HTERT RPE-1 (cell line): ENCODE measurements around the gene KRTAP8-1.

Experiments used
- in situ Hi-C: fragments of 300-500 bp; cut with MboI; formaldehyde crosslinking; loops from 4 replicates; pipeline ENCODE4 v1.14.3; 2020; ENCODE audit warnings: low sequenced_read_pairs

The KRTAP8-1 gene

DNA sequence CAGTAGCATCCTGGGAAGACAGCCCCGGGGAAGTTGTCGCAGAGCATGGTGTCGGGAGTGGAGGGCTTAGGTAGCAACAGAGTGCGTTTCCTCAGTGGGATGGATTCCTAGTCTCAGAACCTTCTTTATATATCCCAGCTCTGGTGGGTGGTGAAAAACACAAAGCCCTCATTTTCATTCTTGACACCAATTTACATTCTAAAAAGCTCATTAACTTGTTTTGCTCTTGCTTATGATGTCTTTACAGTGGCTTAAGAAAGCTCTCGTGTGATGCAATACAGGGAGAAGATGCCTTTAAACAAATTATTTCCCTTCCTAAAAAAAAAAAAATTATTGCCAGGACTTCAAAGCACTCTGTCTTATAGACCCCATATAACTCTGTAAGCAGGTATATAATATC, at the start of gene KRTAP8-1:
TSS of gene KRTAP8-1 (minus strand) at position 101 of the 400 bp plus-strand sequence. CDS start at position 47, 54 bp downstream.
- in situ Hi-C loops, result no loop called here

DNA sequence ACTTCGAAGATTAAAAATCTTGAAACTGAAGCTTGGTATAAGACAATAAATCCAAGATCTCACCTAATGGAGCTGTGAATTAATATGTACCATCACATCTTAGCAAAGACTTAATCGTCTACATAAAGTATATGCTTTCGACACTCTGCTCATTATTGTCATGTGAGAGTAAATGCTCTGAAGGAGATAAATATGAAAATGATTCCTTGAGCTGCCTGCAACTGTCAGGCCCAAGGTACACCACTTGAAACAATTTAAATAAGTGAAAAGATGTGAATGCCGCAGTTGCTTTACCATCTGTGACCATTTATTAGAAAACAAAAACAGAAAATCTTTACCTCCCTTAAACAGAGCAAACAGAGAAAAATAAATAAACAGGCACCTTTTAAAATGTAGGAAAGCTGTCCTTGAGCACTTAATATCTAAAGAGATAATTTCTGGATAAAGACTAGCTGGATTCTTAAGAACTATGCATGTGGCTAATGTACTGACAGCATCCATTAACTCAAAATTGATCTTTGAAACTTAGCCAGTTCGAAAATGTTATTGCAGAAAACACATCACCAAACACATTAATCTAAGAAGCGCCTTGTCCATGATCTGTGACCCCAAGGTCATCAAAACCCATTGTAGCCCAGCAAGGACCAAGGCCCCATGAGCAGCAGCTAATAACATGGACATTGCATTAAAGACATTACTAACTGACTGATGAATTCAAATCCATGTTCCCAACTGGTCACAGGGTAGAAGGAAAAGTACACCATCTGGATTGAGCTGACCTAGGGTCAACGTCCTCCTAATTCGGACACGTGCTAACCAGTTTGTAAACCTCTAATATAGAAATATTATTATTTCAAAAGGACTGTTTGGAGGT, 34.8 kb upstream of the KRTAP8-1 start:
- in situ Hi-C loops, result no loop called here

DNA sequence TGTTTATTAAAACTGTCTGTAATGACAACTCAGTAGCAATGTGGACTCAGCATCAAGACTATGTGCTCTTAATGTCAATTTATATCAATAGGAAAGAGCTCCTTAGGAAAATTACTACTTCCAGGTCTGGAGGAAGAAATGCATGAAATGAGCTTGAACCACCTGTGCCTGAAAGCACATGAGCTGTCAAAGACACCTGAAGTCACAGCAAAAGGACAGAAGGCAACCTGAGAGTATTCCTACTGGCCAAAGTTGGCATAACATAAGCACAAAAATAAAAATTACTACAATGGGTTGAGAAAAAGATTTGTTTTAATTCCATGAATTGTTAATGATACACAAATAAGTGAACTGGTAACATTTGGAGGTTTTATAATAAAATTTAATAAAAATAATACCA, 29.9 kb upstream of the KRTAP8-1 start:
- in situ Hi-C loops, result no loop called here

- in situ Hi-C loops, result no loop called here
These were observed 26.2 kb upstream of the KRTAP8-1 start for GRCh38 chr21:30839304-30839703.

- in situ Hi-C loops, result no loop called here
These were observed 25.5 kb upstream of the KRTAP8-1 start for GRCh38 chr21:30838536-30838935.

DNA sequence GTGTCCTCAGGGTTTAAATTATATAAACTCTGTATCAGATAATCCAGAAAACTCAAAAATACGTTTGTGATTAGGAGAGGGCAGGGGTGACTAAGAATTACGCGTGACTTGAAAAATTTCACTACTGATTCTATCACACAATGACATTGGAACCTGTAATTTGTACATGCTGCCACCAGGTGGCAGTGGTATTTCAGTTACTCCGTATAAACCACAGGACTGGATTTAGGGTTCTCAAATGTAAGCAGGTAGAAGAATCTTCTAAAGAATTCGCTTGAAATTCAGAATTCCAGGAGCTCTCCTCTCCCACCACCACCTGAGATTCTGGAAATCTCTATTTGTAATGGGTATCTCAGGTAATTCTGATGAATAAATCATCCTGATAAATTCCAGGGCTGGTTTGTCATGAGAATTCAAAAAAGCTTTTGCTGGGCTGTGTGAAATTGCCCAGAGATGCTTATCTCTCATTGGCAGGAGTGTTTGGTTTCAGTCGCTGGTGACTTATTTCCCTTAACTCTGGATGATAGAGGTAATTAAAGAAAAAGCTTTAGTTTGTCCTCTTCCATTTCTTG, 18.2 kb upstream of the KRTAP8-1 start:
- in situ Hi-C loops, result no loop called here

- in situ Hi-C loops, result no loop called here
These were observed 16.6 kb upstream of the KRTAP8-1 start, which contains the start of gene KRTAP7-1 for GRCh38 chr21:30829659-30830058. Gene KRTAP7-1, minus strand, starts transcription at chr21:30829759. Its CDS starts 61 bp downstream, at chr21:30829698.

DNA sequence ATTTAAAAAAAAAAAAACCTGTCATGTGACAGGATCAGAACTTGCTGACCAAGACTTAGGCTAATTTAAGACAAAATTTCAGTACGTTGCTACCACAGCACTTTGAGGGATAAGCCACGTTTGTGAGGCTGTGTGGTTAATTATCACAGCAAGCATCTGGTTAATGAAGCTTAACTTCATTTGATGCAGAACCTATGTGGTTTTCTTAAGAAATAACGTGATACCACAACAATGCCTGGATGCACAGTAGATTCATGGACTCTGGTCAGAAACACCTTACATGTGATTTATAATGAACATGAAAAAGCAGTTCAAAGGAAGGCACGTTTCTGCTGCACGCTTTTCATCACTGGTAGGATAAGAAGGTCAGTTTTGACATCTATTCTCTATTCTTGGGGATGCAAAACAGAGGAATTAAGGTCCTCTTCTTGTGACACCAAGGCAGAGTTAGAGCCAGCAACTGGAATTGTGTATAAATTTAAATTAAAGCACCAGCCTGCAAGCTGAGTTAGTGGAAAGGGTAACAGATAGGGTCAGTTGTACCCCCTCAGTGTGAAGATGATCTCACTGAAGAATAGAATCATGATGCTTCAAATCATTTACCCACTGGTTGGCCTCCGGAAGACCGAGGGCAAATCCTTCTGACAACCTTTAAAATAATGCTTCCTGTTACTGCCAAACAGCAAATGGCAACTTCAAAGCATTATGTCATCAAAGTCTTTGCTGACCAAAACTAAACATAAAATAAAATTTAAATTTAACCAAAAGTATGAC, 6.0 kb upstream of the KRTAP8-1 start:
- in situ Hi-C loops, result no loop called here

GRCh38 chr21:30800605-30801004, 12.5 kb downstream of the KRTAP8-1 start:
- in situ Hi-C loops, result no loop called here

DNA sequence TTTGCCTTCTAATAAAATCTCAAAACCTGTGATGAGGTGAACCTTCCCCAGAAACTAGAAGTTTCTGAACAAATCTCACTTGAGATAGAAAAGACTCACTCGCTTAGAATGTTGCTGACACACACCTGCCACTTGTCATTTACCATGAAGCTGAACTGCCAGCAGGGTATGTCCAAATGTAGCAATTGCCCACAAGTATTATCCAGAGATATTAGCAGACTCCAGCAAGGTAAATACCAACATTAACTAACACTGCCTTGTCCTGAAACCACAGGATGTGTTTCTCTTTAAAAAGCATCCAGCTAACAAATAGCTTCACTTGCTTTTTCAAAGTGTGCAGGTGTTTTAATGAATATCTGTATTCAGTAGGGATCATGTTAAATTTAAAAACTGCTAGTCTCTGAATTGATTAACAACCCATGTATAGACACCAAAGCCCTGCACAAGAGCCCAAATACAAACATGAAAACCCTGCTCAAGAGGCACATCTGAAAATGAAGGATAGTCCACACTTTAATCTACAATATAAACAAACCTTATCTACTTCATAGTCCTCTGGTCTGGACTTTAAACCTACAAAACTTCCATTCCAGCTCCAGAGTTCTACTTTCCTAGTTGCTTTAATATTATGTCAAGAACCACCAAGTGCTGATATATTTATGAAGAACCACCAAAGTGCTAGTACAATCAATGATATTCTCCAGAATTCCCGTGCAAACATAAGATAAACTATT, 19.3 kb downstream of the KRTAP8-1 start:
- in situ Hi-C loops, result no loop called here

- in situ Hi-C loops, result no loop called here
These were observed 33.8 kb downstream of the KRTAP8-1 start for GRCh38 chr21:30779249-30779648.

- in situ Hi-C loops, result no loop called here
These were observed 43.2 kb downstream of the KRTAP8-1 start for GRCh38 chr21:30769724-30770431.
